Peyer's patch (tissue), 4 donors: ENCODE measurements around the gene SCAF4.

Experiments
- CTCF ChIP-seq, 6 experiments: fragments of 450-650 bp in 4 of 6; fragments of 200-600 bp in 2 of 6; sonication (generic) in 1 of 6; IDR thresholded peaks; one replicate each; pipeline ENCODE4 v1.5.1; 2017 to 2019; ENCODE audit warnings: antibody characterized with exemption in 6 of 6, mild to moderate bottlenecking in 3 of 6, moderate library complexity in 1 of 6
- POLR2A ChIP-seq, 2 donors: fragments of 450-650 bp; IDR thresholded peaks; one replicate each; pipeline ENCODE4 v1.5.1; 2017; ENCODE audit warnings: antibody characterized with exemption in 2 of 2, mild to moderate bottlenecking in 2 of 2, moderate library complexity in 2 of 2

- TF ChIP-seq CTCF (IDR thresholded peaks at IDR 0.05) (no peak), POLR2A (IDR thresholded peaks at IDR 0.05) (no peak)
Observed at GRCh38 chr21:31728191-31728590, 3.7 kb downstream of the SCAF4 start.
